Measurements from ENCODE around the gene NOL3. TPM values are rescaled to one million over a fixed set of nuclear protein-coding genes. Genes with fewer than 3 reads are reported as not detected.

NOL3 gene
- total and polyA plus RNA-seq, 2 of the 4 experiments (the other 2 are of a cell fraction) = 6.1 to 17.2 TPM

DNA sequence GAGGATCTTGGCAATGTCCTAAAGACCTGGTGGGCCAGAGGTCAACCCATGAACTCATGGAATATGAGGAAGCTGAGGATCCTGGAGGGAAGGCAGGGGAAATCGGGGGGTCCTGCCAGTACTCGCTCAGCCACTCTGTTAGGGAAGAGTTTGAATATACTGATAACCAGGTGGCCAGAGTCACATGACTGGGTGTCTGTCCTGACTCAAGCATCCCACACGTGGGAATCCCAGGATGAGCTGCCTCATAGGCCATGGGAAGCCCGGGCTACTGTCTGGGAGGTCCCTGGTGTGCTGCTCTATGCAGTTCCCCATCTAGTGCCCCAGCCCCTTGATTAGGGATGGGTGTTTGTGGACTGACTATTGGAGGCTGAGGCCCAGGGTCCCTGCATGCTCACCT lies 18.0 kb downstream of the NOL3 start:
- no peaks in the 10 kb centered on the region for H3K9me3 ChIP-seq (ENCODE audit: control insufficient read depth, insufficient read depth, low read length)
- dilution Hi-C loops (cut with HindIII; ENCODE audit: low sequenced_read_pairs, unreplicated experiment) (no loop called here), intact Hi-C loops (cut with micrococcal nuclease) (loop anchor here (10.0 kb wide), 1 partner anchor 174 kb away; no protein-coding TSS in a partner anchor), in situ Hi-C loops (cut with MboI; ENCODE audit: low sequenced_read_pairs) (no loop called here)
- ChIA-PET POLR2A (ENCODE audit: unreplicated experiment) (no interaction called here), CTCF (no interaction called here)
- DNase-seq (no peak), ATAC-seq (ENCODE audit: low read depth) (no peak)
- WGBS, 2 experiments (ENCODE audit: extremely low coverage in 2 of 2, insufficient read length in 1 of 2) = 83% methylated on average over 2 of the region's 4 CpGs; no CpG with 5 or more reads in 1 of the 2 experiments
- no peak overlapping the region for H2AFZ ChIP-seq (replicated peaks; ENCODE audit: low read length, poor library complexity)
- peaks cover 19% of the 10 kb centered on the region for H3K4me1 ChIP-seq (ENCODE audit: control insufficient read depth, insufficient read depth, low read length)
- no peak overlapping the region for H4K8ac ChIP-seq (ENCODE audit: low read depth in 2 of 2, low read length in 2 of 2)
- no peak overlapping the region for H4K5ac ChIP-seq (ENCODE audit: low read depth, low read length)
- no peak overlapping the region for H2AK9ac ChIP-seq (replicated peaks; ENCODE audit: low read depth, low read length, poor library complexity)
- no peak overlapping the region for H3K18ac ChIP-seq (ENCODE audit: low read depth, low read length)
- no peak overlapping the region for H2BK120ac ChIP-seq (ENCODE audit: low read depth, low read length)
- TF ChIP-seq, protein P1, sequence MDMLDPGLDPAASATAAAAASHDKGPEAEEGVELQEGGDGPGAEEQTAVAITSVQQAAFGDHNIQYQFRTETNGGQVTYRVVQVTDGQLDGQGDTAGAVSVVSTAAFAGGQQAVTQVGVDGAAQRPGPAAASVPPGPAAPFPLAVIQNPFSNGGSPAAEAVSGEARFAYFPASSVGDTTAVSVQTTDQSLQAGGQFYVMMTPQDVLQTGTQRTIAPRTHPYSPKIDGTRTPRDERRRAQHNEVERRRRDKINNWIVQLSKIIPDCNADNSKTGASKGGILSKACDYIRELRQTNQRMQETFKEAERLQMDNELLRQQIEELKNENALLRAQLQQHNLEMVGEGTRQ (IDR thresholded peaks at IDR 0.05; ENCODE audit: low read depth, low read length) = 0 out of 2 replicates have a peak, but pooled peaks have one; percentile 20
- no peak for TF ChIP-seq RCOR1 (IDR thresholded peaks at IDR 0.05; ENCODE audit: insufficient replicate concordance, low read length)
- no peak for TF ChIP-seq MXI1 (IDR thresholded peaks at IDR 0.05; ENCODE audit: borderline replicate concordance, low read depth, low read length)
- no peak for TF ChIP-seq MAFK (IDR thresholded peaks at IDR 0.05; ENCODE audit: low read depth, low read length)
- no peak overlapping the region for H3K4me3 ChIP-seq (ENCODE audit: insufficient read depth, low read depth, low read length)
- H3K79me1 ChIP-seq (ENCODE audit: low read depth in 1 of 2, low read length in 2 of 2) = peaks cover 10 to 19% of the 10 kb centered on the region in 2 experiments; a peak in 3 of 4 replicates
- H2BK15ac ChIP-seq (ENCODE audit: low read depth, low read length) = no peak overlapping the region
- H4K91ac ChIP-seq (ENCODE audit: insufficient read depth, low read depth, low read length) = no peak overlapping the region
- peaks cover 22% of the 10 kb centered on the region for H3K9me1 ChIP-seq (ENCODE audit: insufficient read depth, low read length)
- no peak overlapping the region for H3K9ac ChIP-seq (ENCODE audit: low read depth, low read length)
- H3K4ac ChIP-seq (ENCODE audit: low read depth, low read length) = no peak overlapping the region
- H3K23ac ChIP-seq (ENCODE audit: low read depth, low read length) = no peak overlapping the region
- H3K4me2 ChIP-seq (ENCODE audit: low read depth, low read length) = no peak overlapping the region
- H2AK5ac ChIP-seq (ENCODE audit: low read depth, low read length) = no peak overlapping the region
- no peak overlapping the region for H2BK20ac ChIP-seq (ENCODE audit: low read depth, low read length)
- H3K36me3 ChIP-seq (ENCODE audit: control insufficient read depth, insufficient read depth, low read length) = peaks cover 2% of the 10 kb centered on the region; the same call in 1 of the 2 replicates
- no peak overlapping the region for H2BK5ac ChIP-seq (ENCODE audit: low read depth, low read length, poor library complexity, severe bottlenecking)
- no peak overlapping the region for H3K14ac ChIP-seq (replicated peaks; ENCODE audit: low read depth, low read length)
- no peaks in the 10 kb centered on the region for H3K27me3 ChIP-seq (ENCODE audit: control insufficient read depth, insufficient read depth, low read length)
- H4K20me1 ChIP-seq (ENCODE audit: insufficient read depth, low read length) = peaks cover 16% of the 10 kb centered on the region
- BruUV-seq (replicated peaks) = no TSS peak
- H3K27ac ChIP-seq (ENCODE audit: insufficient read depth, low read length) = no peak overlapping the region
- no peak overlapping the region for H3K56ac ChIP-seq (ENCODE audit: extremely low read depth, insufficient read depth, low read length)
